Naive B cell (primary cell): ENCODE data around the gene RAB11FIP3. TPM values are rescaled to one million over a fixed set of nuclear protein-coding genes. Genes with fewer than 3 reads are reported as not detected.
"Not testable (repeated sequence)": the region's sequence is repeated elsewhere in the genome, so short reads cannot be mapped to it uniquely, and the experiment has no call there.

Source experiments
- ATAC-seq, 2 donors: fragments of 150-1000 bp; cut with Tn5 transposase; 2 replicates each; pipeline ENCODE4 v1.10.0; 2021; ENCODE audit warnings: low read depth in 2 of 2, mild to moderate bottlenecking in 2 of 2, moderate library complexity in 2 of 2
- DNase-seq: peaks from one replicate; pipeline ENCODE4 v3.0.0; 2022
- H3K27ac Mint-ChIP-seq, 6 donors: one replicate each; pipeline ENCODE4 v1.8.0; 2020 to 2022; ENCODE audit warnings: mild to moderate bottlenecking in 6 of 6, mixed read lengths in 6 of 6, moderate library complexity in 5 of 6, inconsistent platforms in 2 of 6
- H3K27me3 Mint-ChIP-seq, 3 donors: one replicate each; pipeline ENCODE4 v1.8.0; 2021 to 2022; ENCODE audit warnings: mixed read lengths in 3 of 3, mild to moderate bottlenecking in 1 of 3
- H3K36me3 Mint-ChIP-seq, 2 donors: one replicate each; pipeline ENCODE4 v1.8.0; 2020 to 2022; ENCODE audit warnings: mixed read lengths in 2 of 2, inconsistent platforms in 1 of 2, mild to moderate bottlenecking in 1 of 2
- H3K4me1 Mint-ChIP-seq, 3 donors: one replicate each; pipeline ENCODE4 v1.8.0; 2020 to 2022; ENCODE audit warnings: mixed read lengths in 3 of 3, inconsistent platforms in 1 of 3, mild to moderate bottlenecking in 1 of 3, moderate library complexity in 1 of 3
- H3K4me3 Mint-ChIP-seq, 8 donors: one replicate each; pipeline ENCODE4 v1.8.0; 2020 to 2022; ENCODE audit warnings: mild to moderate bottlenecking in 8 of 8, mixed read lengths in 8 of 8, moderate library complexity in 8 of 8, inconsistent platforms in 2 of 8
- H3K9me3 Mint-ChIP-seq, 7 donors: one replicate each; pipeline ENCODE4 v1.8.0; 2020 to 2022; ENCODE audit warnings: mixed read lengths in 7 of 7, mild to moderate bottlenecking in 5 of 7, inconsistent platforms in 2 of 7, moderate library complexity in 1 of 7
- polyA plus RNA-seq, 6 donors: library from polyadenylated mRNA; unstranded; fragments of 300-500 nt; fragmentation: Illumina TruSeq; gene quantifications; one replicate each; pipeline ENCODE4 v1.2.3, GENCODE V29; 2021; ENCODE audit warnings: low read depth in 6 of 6

The RAB11FIP3 gene
- polyA plus RNA-seq, 6 donors from 2014 or later = 1.0 to 4.8 (median 1.9) TPM

DNA sequence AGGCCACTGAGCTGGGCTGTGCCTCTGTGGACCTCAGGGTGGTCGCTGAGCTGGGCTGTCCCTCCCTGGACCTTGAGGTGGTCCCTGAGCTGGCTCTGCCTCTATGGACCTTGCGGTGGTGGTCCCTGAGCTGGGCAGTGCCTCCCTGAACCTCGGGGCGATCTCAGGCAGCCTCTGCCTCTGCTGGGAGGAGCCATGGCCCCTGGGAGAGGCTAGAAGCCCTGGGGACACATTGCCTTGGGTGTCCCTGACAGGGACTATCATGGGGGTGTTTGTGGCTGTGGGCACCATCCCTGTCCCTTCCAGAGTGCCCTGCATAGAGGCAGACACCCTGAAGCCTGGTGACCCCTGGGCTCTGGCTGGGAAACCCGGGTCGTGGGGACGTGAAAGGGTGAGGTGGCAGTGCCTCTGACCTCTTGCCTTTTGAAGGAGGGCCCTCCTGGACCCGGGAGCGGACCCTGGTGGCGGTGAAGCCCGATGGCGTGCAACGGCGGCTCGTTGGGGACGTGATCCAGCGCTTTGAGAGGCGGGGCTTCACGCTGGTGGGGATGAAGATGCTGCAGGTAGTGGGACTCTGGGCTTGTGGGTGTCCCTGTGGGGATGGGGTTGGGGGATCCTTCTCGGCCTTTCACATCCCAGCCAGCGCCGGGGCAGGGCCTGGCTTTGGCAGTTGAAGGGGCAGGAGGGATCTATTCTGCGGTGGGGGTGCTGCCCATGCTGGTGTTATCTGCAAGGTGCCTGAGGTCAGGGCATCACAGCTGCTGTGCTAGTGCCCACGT is 26.7 kb upstream of the RAB11FIP3 start:
- ATAC-seq = no peak
- peak overlapping the region in 5 of 6 donors; percentile 30 to 94 (median 68) for H3K27ac Mint-ChIP-seq
- no peaks in the 10 kb centered on the region for H3K27me3 Mint-ChIP-seq

DNA sequence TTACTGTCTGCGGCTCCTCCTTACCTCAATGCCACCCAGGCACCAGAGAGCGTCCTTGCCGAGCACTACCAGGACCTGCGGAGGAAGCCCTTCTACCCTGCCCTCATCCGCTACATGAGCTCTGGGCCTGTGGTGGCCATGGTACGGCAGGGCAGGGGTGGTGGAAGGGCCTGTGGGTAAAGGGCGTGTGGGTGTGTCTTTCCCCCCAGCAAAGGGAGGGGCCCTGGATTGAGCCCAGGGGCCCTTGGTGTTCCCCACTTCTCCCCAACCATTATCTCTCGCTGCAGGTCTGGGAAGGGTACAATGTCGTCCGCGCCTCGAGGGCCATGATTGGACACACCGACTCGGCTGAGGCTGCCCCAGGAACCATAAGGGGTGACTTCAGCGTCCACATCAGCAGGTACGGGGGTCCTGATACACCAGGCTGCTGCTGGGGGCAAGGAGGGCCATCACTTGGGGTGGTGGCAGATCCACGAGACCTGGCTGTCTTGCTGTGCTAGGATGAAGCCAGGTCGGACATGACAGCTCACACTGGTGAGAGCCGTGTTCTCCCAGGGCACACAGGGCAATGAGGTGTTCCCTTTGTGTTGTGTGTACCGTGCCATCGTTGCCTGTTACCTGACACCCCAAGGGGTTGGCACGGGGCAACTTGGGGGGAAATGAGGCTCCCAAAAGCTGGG is 26.0 kb upstream of the RAB11FIP3 start:
- Mint-ChIP-seq H3K4me3 (peak overlapping the region in 6 of 8 donors; percentile 44 to 98 (median 74)), H3K4me1 (peaks cover 21 to 41% (median 22%) of the 10 kb centered on the region in 3 donors), H3K27me3 (no peaks in the 10 kb centered on the region), H3K9me3 (no peaks in the 10 kb centered on the region), H3K36me3 (no peaks in the 10 kb centered on the region), H3K27ac (peak overlapping the region in 5 of 6 donors; percentile 30 to 99 (median 94))
- ATAC-seq (no peak), DNase-seq (no peak)

More for the DNA sequence above, 26.7 kb upstream of the RAB11FIP3 start:
- Mint-ChIP-seq H3K4me3 (peak overlapping the region; percentile 69 to 98 (median 84)), H3K9me3 (no peaks in the 10 kb centered on the region), H3K4me1 (peaks cover 21 to 44% (median 22%) of the 10 kb centered on the region in 3 donors), H3K36me3 (no peaks in the 10 kb centered on the region)
- DNase-seq = no peak

GRCh38 chr16:400061-400591 is 25.3 kb upstream of the RAB11FIP3 start:
- peak overlapping the region; percentile 82 to 98 (median 97) for H3K4me3 Mint-ChIP-seq
- peak in 1 of 2 donors; percentile 12 for ATAC-seq
- no peaks in the 10 kb centered on the region for H3K36me3 Mint-ChIP-seq
- DNase-seq = no peak
- no peaks in the 10 kb centered on the region for H3K9me3 Mint-ChIP-seq
- peaks cover 21 to 35% (median 22%) of the 10 kb centered on the region in 3 donors for H3K4me1 Mint-ChIP-seq
- H3K27ac Mint-ChIP-seq = peak overlapping the region; percentile 94 to 99 (median 99)
- no peaks in the 10 kb centered on the region for H3K27me3 Mint-ChIP-seq

GRCh38 chr16:401468-402348 is 23.7 kb upstream of the RAB11FIP3 start, which contains the start of gene DECR2:
DECR2 (plus strand) TSS chr16:401885; CDS start chr16:401964, 79 bp downstream.
- H3K4me1 Mint-ChIP-seq = peaks cover 12 to 20% (median 14%) of the 10 kb centered on the region in 3 donors
- no peaks in the 10 kb centered on the region for H3K36me3 Mint-ChIP-seq
- ATAC-seq = peak; percentile 59 to 75
- DNase-seq = peak; percentile 92
- H3K27ac Mint-ChIP-seq = peak within 1 kb of the TSS; percentile 94 to 99 (median 99)
- H3K4me3 Mint-ChIP-seq = peak within 1 kb of the TSS; percentile 82 to 98 (median 97)
- no peaks in the 10 kb centered on the region for H3K27me3 Mint-ChIP-seq
- H3K9me3 Mint-ChIP-seq = no peaks in the 10 kb centered on the region

GRCh38 chr16:404971-405486 is 20.4 kb upstream of the RAB11FIP3 start:
- Mint-ChIP-seq H3K4me1 (peaks cover 7 to 9% (median 8%) of the 10 kb centered on the region in 3 donors), H3K9me3 (no peaks in the 10 kb centered on the region), H3K4me3 (no peak overlapping the region), H3K27me3 (no peaks in the 10 kb centered on the region), H3K36me3 (no peaks in the 10 kb centered on the region), H3K27ac (no peak overlapping the region)
- no peak for DNase-seq
- ATAC-seq = no peak

DNA sequence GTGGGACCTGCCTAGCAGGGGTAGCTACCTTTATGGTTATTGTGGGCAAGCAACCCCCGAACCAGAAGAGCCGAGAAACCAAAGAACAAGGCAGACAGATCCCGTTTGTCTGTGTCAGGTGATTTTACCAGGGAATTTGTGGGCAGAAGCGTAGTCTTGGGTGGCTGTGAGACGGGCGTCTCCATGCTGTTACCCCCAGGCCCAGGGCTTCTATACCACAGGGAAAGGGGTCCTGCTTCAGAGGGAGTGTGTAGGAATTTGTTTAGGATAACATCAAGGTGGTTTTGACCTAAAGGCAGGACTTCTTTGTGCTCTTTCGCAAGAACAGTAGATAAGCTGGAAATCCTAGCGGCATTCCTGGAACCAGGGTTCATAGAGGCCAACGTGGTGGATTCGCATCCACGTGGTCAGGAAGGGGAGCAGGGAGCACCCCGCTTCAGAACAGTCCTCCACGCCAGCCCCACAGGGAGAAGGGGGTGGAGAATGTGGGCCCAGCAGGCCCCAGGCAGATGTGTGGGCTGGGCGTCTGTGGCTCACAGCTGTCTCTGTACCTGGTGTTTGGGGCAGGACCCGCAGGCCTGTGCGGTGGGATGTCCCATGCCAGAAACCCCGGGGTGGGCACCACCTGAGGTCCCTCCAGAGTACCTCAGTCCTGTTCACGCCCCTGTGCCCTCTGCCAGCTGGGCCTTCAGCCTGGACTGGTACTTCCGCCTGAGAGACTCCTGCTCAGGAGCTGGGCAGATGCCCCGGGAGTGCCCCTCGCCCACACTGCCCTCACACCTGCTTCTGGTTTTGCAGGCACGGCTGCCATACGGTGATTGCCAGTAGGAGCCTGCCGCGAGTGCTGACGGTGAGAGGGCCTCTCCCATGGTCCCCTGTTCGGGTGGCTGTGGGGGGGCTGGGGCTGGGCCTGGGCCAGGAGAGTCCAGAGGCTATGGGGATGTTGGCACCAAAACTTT is 19.6 kb upstream of the RAB11FIP3 start:
- ATAC-seq = no peak
- no peaks in the 10 kb centered on the region for H3K9me3 Mint-ChIP-seq
- no peak for DNase-seq
- H3K27me3 Mint-ChIP-seq = no peaks in the 10 kb centered on the region
- peak overlapping the region in 1 of 6 donors; percentile 11 for H3K27ac Mint-ChIP-seq
- peaks cover 0 to 2% (median under 1%) of the 10 kb centered on the region in 3 donors for H3K4me1 Mint-ChIP-seq
- H3K36me3 Mint-ChIP-seq = no peaks in the 10 kb centered on the region
- H3K4me3 Mint-ChIP-seq = peak overlapping the region in 1 of 8 donors; percentile 49

DNA sequence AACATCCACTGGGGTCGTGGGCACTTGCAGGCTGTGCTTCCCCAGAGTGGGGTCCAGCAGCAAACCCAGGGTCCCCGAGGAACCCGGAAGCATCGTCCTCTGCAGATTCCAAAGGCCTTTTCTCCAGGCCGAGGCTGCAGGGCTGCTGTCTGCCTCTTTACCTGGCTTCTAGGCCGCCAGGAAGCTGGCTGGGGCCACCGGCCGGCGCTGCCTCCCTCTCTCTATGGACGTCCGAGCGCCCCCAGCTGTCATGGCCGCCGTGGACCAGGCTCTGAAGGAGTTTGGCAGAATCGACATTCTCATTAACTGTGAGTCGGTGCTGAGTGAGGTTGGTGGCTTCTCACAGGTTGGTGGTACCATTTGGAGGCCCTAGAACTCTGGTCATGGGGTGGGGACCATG is 18.2 kb upstream of the RAB11FIP3 start:
- Mint-ChIP-seq H3K27ac (no peak overlapping the region), H3K4me3 (no peak overlapping the region), H3K4me1 (no peaks in the 10 kb centered on the region), H3K36me3 (no peaks in the 10 kb centered on the region), H3K9me3 (no peaks in the 10 kb centered on the region), H3K27me3 (no peaks in the 10 kb centered on the region)
- ATAC-seq (no peak), DNase-seq (no peak)

GRCh38 chr16:410516-411178 is 14.8 kb upstream of the RAB11FIP3 start:
- no peak overlapping the region for H3K4me3 Mint-ChIP-seq
- no peak for DNase-seq
- H3K9me3 Mint-ChIP-seq = no peaks in the 10 kb centered on the region
- H3K4me1 Mint-ChIP-seq = no peaks in the 10 kb centered on the region
- no peaks in the 10 kb centered on the region for H3K36me3 Mint-ChIP-seq
- no peak overlapping the region for H3K27ac Mint-ChIP-seq
- ATAC-seq = no peak
- H3K27me3 Mint-ChIP-seq = no peaks in the 10 kb centered on the region

- Mint-ChIP-seq H3K36me3 (no peaks in the 10 kb centered on the region), H3K4me3 (no peak overlapping the region), H3K9me3 (no peaks in the 10 kb centered on the region), H3K27me3 (no peaks in the 10 kb centered on the region), H3K27ac (no peak overlapping the region), H3K4me1 (no peaks in the 10 kb centered on the region)
- DNase-seq = no peak
- no peak for ATAC-seq
Observed at GRCh38 chr16:411576-412265, 13.7 kb upstream of the RAB11FIP3 start.

GRCh38 chr16:414395-415169 is 10.9 kb upstream of the RAB11FIP3 start:
- H3K9me3 Mint-ChIP-seq = no peaks in the 10 kb centered on the region
- no peaks in the 10 kb centered on the region for H3K36me3 Mint-ChIP-seq
- H3K27me3 Mint-ChIP-seq = no peaks in the 10 kb centered on the region
- DNase-seq (no peak), ATAC-seq (no peak)
- H3K27ac Mint-ChIP-seq = no peak overlapping the region
- no peak overlapping the region for H3K4me3 Mint-ChIP-seq
- H3K4me1 Mint-ChIP-seq = no peaks in the 10 kb centered on the region

- not testable (repeated sequence) for H3K27ac Mint-ChIP-seq, H3K4me3 Mint-ChIP-seq, H3K36me3 Mint-ChIP-seq, H3K9me3 Mint-ChIP-seq, DNase-seq, ATAC-seq, H3K4me1 Mint-ChIP-seq, H3K27me3 Mint-ChIP-seq
Observed at GRCh38 chr16:415170-415498, 10.3 kb upstream of the RAB11FIP3 start.
